Measurements from ENCODE around the gene USP37. TPM values are rescaled to one million over a fixed set of nuclear protein-coding genes. Genes with fewer than 3 reads are reported as not detected.

Gene USP37
- total and polyA plus RNA-seq, 2 of the 13 experiments (the other 11 are each of a cell fraction or from before 2014, with no cell fraction given) = 6.5 to 30.6 TPM

- CTCF ChIA-PET (ENCODE audit: low intra/inter-chr PET ratio, low total read pairs) = no interaction called here
- 98% methylated on average over 1 of the region's 1 CpG for whole genome bisulfite sequencing (ENCODE audit: low lambda C conversion rate)
- no peak for FAIRE-seq
These were observed 109.6 kb downstream of the USP37 start for GRCh38 chr2:218458598-218458997.

GRCh38 chr2:218456849-218457248 lies 111.3 kb downstream of the USP37 start:
- Histone ChIP-seq H3K79me2 (ENCODE audit: insufficient read depth, low read length) (no peaks in the 10 kb centered on the region), H3K4me3 (replicated peaks in 1 of 3; ENCODE audit: insufficient read depth in 1 of 3, low read depth in 2 of 3, low read length in 3 of 3) (no peak overlapping the region), H3K9me3 (ENCODE audit: low read length) (no peaks in the 10 kb centered on the region), H4K20me1 (ENCODE audit: insufficient read depth, low read length) (no peaks in the 10 kb centered on the region), H3K27ac (ENCODE audit: extremely low read length, insufficient read depth, low read length) (no peak overlapping the region), H3K27me3 (ENCODE audit: control insufficient read depth in 1 of 2, insufficient read depth in 2 of 2, low read length in 2 of 2) (no peaks in the 10 kb centered on the region), H3K9ac (ENCODE audit: insufficient read depth, low read depth, low read length) (no peak overlapping the region), H3K4me2 (ENCODE audit: low read depth, low read length) (no peak overlapping the region), H2AFZ (ENCODE audit: low read length) (no peak overlapping the region), H3K36me3 (replicated peaks in 1 of 2; ENCODE audit: control insufficient read depth in 1 of 2, insufficient read depth in 2 of 2, low read length in 2 of 2) (peaks cover 6 to 39% of the 10 kb centered on the region in 2 experiments), H3K4me1 (ENCODE audit: insufficient read depth, low read length) (no peaks in the 10 kb centered on the region)
- DNase-seq (ENCODE audit: low spot score) (no peak), FAIRE-seq (no peak), ATAC-seq (no peak)
- TF ChIP-seq MAFF (IDR thresholded peaks at IDR 0.05; ENCODE audit: low read depth, low read length) (peak; percentile 49; the same call in 1 of the 2 replicates), MTA3 (CRISPR knock-in tag; IDR thresholded peaks at IDR 0.05) (no peak), ONECUT2 (CRISPR knock-in tag; IDR thresholded peaks at IDR 0.05) (no peak), ZNF800 (CRISPR knock-in tag; IDR thresholded peaks at IDR 0.05) (no peak), GMEB2 (CRISPR knock-in tag; IDR thresholded peaks at IDR 0.05; ENCODE audit: low read depth) (no peak), MAFK (conservative IDR thresholded peaks at IDR 0.05 in 1 of 2, IDR thresholded peaks at IDR 0.05 in 1 of 2; ENCODE audit: low read length in 2 of 2) (peak; percentile 34 to 62; a peak in 3 of 4 replicates)
- intact Hi-C loops (cut with micrococcal nuclease; ENCODE audit: unreplicated experiment) = no loop called here
- no TSS peak for BruUV-seq (replicated peaks)
- ChIA-PET CTCF (ENCODE audit: low intra/inter-chr PET ratio, low total read pairs) (no interaction called here), POLR2A (interaction anchor here (0.6 kb wide), 1 partner anchor 163 kb away, joined by 3 read pairs; no protein-coding TSS in a partner anchor)
- in situ Hi-C loops (cut with HindIII; ENCODE audit: extremely low pct_ligation_motif_present, low pct_unique_long_range_greater_than_20kb) = no loop called here
- 98% methylated on average over 3 of the region's 3 CpGs for WGBS (ENCODE audit: low lambda C conversion rate)

More at GRCh38 chr2:218458598-218458997, 109.6 kb downstream of the USP37 start:
- Histone ChIP-seq H4K20me1 (ENCODE audit: insufficient read depth, low read length) (no peaks in the 10 kb centered on the region), H3K79me2 (ENCODE audit: insufficient read depth, low read length) (no peaks in the 10 kb centered on the region), H3K27ac (ENCODE audit: extremely low read length, insufficient read depth, low read length) (no peak overlapping the region), H2AFZ (ENCODE audit: low read length) (no peak overlapping the region), H3K9ac (ENCODE audit: insufficient read depth, low read depth, low read length) (no peak overlapping the region), H3K4me1 (ENCODE audit: insufficient read depth, low read length) (no peaks in the 10 kb centered on the region), H3K27me3 (ENCODE audit: control insufficient read depth in 1 of 2, insufficient read depth in 2 of 2, low read length in 2 of 2) (no peaks in the 10 kb centered on the region), H3K36me3 (replicated peaks in 1 of 2; ENCODE audit: control insufficient read depth in 1 of 2, insufficient read depth in 2 of 2, low read length in 2 of 2) (peaks cover 7 to 49% of the 10 kb centered on the region in 2 experiments), H3K4me3 (replicated peaks in 1 of 3; ENCODE audit: insufficient read depth in 1 of 3, low read depth in 2 of 3, low read length in 3 of 3) (no peak overlapping the region), H3K9me3 (ENCODE audit: low read length) (no peaks in the 10 kb centered on the region), H3K4me2 (ENCODE audit: low read depth, low read length) (no peak overlapping the region)
- DNase-seq (ENCODE audit: low spot score) (no peak), ATAC-seq (no peak)
- POLR2A ChIA-PET = no interaction called here
- intact Hi-C loops (cut with micrococcal nuclease; ENCODE audit: unreplicated experiment) = no loop called here
- in situ Hi-C loops (cut with HindIII; ENCODE audit: extremely low pct_ligation_motif_present, low pct_unique_long_range_greater_than_20kb) = no loop called here
- BruUV-seq (replicated peaks) = no TSS peak
- TF ChIP-seq GTF3A (CRISPR knock-in tag; conservative IDR thresholded peaks at IDR 0.05) (no peak), TCF7 (IDR thresholded peaks at IDR 0.05; ENCODE audit: low read depth) (no peak), ZNF383 (CRISPR knock-in tag; IDR thresholded peaks at IDR 0.05; ENCODE audit: borderline replicate concordance) (no peak), ZNF552 (CRISPR knock-in tag; IDR thresholded peaks at IDR 0.05; ENCODE audit: borderline replicate concordance) (no peak), ZNF329 (CRISPR knock-in tag; IDR thresholded peaks at IDR 0.05; ENCODE audit: low read depth) (no peak), SMYD3 (CRISPR knock-in tag; IDR thresholded peaks at IDR 0.05) (no peak), CSRNP2 (CRISPR knock-in tag; conservative IDR thresholded peaks at IDR 0.05; ENCODE audit: low read depth) (no peak), KLF16 (CRISPR knock-in tag; IDR thresholded peaks at IDR 0.05) (no peak), SIN3B (IDR thresholded peaks at IDR 0.05; ENCODE audit: low read length) (no peak), JARID2 (CRISPR knock-in tag; IDR thresholded peaks at IDR 0.05; ENCODE audit: insufficient replicate concordance) (no peak)

All from HepG2 (cell line).